Measurements from ENCODE around the gene LRCH1. TPM values are rescaled to one million over a fixed set of nuclear protein-coding genes. Genes with fewer than 3 reads are reported as not detected.

The LRCH1 gene
- total RNA-seq, 6 experiments from 2014 or later: 11.3 to 13.9 (median 12.5) TPM

DNA sequence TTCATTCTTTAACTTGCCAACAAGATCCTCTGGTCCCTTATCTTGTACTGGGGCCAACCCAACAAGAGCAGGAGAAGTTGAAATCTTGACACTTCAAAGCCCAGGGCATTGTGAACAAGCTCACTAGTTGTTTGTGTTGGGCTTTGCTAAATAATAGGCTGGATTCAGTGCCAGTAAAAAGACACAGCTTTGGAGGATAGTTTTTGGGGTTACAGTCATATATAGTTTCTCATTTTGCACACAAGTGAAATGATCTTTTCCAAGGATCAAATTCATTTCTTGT lies 30.3 kb upstream of the LRCH1 start:
- peaks cover 15% of the 10 kb centered on the region for H3K27me3 Mint-ChIP-seq (ENCODE audit: insufficient read depth)
- DNase-seq: no peak
- no peak overlapping the region for H3K27ac Mint-ChIP-seq
- no peak overlapping the region for H3K4me3 Mint-ChIP-seq
- no peaks in the 10 kb centered on the region for H3K4me1 Mint-ChIP-seq (ENCODE audit: low read depth)
- no peak for TF ChIP-seq CTCF (IDR thresholded peaks at IDR 0.05)
- no peaks in the 10 kb centered on the region for H3K36me3 Mint-ChIP-seq (ENCODE audit: low read depth)
- no peaks in the 10 kb centered on the region for H3K9me3 Mint-ChIP-seq

GRCh38 chr13:46523972-46524752 lies 28.8 kb upstream of the LRCH1 start:
- DNase-seq: no peak
- no peak overlapping the region for H3K27ac Mint-ChIP-seq
- H3K4me1 Mint-ChIP-seq (ENCODE audit: low read depth): no peaks in the 10 kb centered on the region
- H3K9me3 Mint-ChIP-seq: no peaks in the 10 kb centered on the region
- H3K4me3 Mint-ChIP-seq: no peak overlapping the region
- no peak for TF ChIP-seq CTCF (IDR thresholded peaks at IDR 0.05)
- peaks cover 12% of the 10 kb centered on the region for H3K27me3 Mint-ChIP-seq (ENCODE audit: insufficient read depth)
- no peaks in the 10 kb centered on the region for H3K36me3 Mint-ChIP-seq (ENCODE audit: low read depth)

- Mint-ChIP-seq H3K9me3 (no peaks in the 10 kb centered on the region), H3K27me3 (ENCODE audit: insufficient read depth) (peaks cover 9% of the 10 kb centered on the region; the same call in 1 of the 2 replicates), H3K4me1 (ENCODE audit: low read depth) (peaks cover 13% of the 10 kb centered on the region), H3K4me3 (no peak overlapping the region), H3K27ac (no peak overlapping the region), H3K36me3 (ENCODE audit: low read depth) (no peaks in the 10 kb centered on the region)
- no peak for TF ChIP-seq CTCF (IDR thresholded peaks at IDR 0.05)
- DNase-seq: no peak
Measured at GRCh38 chr13:46526100-46526735, 26.8 kb upstream of the LRCH1 start.

DNA sequence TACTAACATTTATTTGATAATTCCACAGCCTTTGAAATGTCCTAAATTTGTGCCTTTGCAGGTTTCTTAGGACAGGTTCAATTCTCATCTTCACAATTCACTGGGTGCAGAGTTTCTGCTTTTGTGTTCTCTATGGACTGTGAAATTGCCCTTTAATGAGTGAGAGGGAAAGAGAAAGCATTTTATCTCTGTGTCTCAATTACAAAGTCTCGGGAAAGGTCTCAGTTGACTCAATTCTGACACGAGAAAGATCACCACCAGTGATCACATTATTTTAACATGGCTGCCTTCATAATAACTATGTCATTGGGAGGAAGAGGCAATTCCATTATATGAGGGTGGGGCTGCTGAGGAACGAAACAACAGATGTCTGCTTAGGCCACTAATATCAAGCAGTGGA lies 26.2 kb upstream of the LRCH1 start:
- Mint-ChIP-seq H3K27me3 (ENCODE audit: insufficient read depth) (peaks cover 9% of the 10 kb centered on the region; the same call in 1 of the 2 replicates), H3K9me3 (no peaks in the 10 kb centered on the region), H3K4me1 (ENCODE audit: low read depth) (peaks cover 13% of the 10 kb centered on the region), H3K4me3 (no peak overlapping the region), H3K36me3 (ENCODE audit: low read depth) (no peaks in the 10 kb centered on the region), H3K27ac (no peak overlapping the region)
- no peak for DNase-seq
- TF ChIP-seq CTCF (IDR thresholded peaks at IDR 0.05): no peak

GRCh38 chr13:46527237-46527636 lies 25.7 kb upstream of the LRCH1 start:
- Mint-ChIP-seq H3K4me1 (ENCODE audit: low read depth) (peaks cover 13% of the 10 kb centered on the region), H3K27me3 (ENCODE audit: insufficient read depth) (peaks cover 9% of the 10 kb centered on the region; the same call in 1 of the 2 replicates), H3K36me3 (ENCODE audit: low read depth) (no peaks in the 10 kb centered on the region), H3K9me3 (no peaks in the 10 kb centered on the region), H3K27ac (no peak overlapping the region), H3K4me3 (no peak overlapping the region)
- DNase-seq: no peak
- no peak for TF ChIP-seq CTCF (IDR thresholded peaks at IDR 0.05)
